IPS-20b (cell line): ENCODE results near the gene LONP1.
"Not testable (repeated sequence)": the region's sequence is repeated elsewhere in the genome, so short reads cannot be mapped to it uniquely, and the experiment has no call there.

Experiments
- H3K27ac ChIP-seq: one replicate; pipeline ENCODE4 v1.5.1; 2013; ENCODE audit warnings: low read length
- H3K27me3 ChIP-seq: 2 replicates; pipeline ENCODE4 v1.6.1; 2013; ENCODE audit warnings: mild to moderate bottlenecking, low read length, inconsistent platforms; ENCODE audit not compliant: insufficient read depth
- H3K36me3 ChIP-seq: 2 replicates; pipeline ENCODE4 v1.6.1; 2013; ENCODE audit warnings: low read depth, mild to moderate bottlenecking, inconsistent platforms, low read length, moderate library complexity; ENCODE audit not compliant: insufficient read depth
- H3K4me1 ChIP-seq: 2 replicates; pipeline ENCODE4 v1.6.1; 2013; ENCODE audit warnings: mild to moderate bottlenecking, control low read depth, inconsistent platforms, low read length, moderate library complexity; ENCODE audit not compliant: insufficient read depth
- H3K4me3 ChIP-seq: 2 replicates; pipeline ENCODE4 v1.5.1; 2013; ENCODE audit warnings: mild to moderate bottlenecking, low read length, inconsistent platforms
- H3K9ac ChIP-seq: 2 replicates; pipeline ENCODE4 v1.6.1; 2013; ENCODE audit warnings: low read depth, mild to moderate bottlenecking, inconsistent platforms, low read length, moderate library complexity
- H3K9me3 ChIP-seq: 2 replicates; pipeline ENCODE4 v1.6.1; 2013; ENCODE audit warnings: mild to moderate bottlenecking, low read depth, low read length, inconsistent platforms; ENCODE audit not compliant: insufficient read depth

Gene LONP1

DNA sequence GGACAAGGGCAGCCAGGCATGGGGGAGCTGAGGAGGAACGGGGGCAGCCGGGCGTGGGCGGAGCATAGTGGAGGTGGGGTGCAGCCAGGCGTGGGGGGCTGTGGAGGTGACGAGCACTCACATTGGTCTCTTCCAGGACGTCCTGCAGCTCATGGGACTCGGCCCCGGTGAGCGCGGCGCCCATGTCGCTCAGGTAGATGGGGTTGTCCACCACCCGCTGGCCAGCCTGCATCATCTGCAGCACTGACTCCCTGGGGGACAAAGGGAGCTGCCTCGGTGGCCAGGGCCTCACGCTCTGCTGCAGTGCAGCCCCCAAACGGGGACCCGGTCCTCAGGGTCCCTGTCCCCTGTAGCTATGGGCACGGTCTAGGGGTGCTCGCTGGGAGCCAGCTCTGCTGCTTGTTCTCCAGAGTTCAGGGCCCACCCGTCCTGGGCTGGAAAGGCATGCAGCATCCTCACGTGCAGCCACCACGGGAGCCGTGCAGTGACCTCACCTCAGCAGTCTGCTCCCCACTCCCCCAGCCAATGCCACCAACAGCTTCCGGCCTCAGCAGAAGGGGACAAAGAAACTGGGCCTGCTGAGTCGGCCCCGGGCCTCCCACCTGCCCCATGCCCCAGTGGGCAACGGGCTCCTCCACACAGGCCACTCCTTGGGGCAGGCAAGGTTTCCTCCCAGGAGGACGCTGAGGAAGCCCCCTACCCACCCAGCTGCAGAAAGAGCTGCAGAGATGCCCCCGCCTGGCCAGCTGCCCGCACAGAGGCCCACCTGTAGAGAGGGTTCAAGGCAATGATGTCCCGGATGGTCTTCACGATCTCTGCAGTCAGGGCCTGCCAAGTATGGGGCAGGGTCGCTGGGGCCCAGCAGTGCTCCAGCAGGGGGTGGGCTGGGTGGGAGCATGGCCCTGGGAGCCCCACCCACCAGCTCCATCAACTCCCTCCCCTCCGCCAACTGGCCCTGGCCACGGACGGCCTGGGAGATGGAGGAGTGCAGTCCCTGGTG is 12.1 kb downstream of the LONP1 start:
- no peak overlapping the region for H3K4me3 ChIP-seq
- no peaks in the 10 kb centered on the region for H3K4me1 ChIP-seq
- H3K27me3 ChIP-seq, result no peaks in the 10 kb centered on the region
- no peak overlapping the region for H3K9ac ChIP-seq
- peaks cover 86% of the 10 kb centered on the region for H3K36me3 ChIP-seq
- no peak overlapping the region for H3K27ac ChIP-seq
- no peaks in the 10 kb centered on the region for H3K9me3 ChIP-seq

DNA sequence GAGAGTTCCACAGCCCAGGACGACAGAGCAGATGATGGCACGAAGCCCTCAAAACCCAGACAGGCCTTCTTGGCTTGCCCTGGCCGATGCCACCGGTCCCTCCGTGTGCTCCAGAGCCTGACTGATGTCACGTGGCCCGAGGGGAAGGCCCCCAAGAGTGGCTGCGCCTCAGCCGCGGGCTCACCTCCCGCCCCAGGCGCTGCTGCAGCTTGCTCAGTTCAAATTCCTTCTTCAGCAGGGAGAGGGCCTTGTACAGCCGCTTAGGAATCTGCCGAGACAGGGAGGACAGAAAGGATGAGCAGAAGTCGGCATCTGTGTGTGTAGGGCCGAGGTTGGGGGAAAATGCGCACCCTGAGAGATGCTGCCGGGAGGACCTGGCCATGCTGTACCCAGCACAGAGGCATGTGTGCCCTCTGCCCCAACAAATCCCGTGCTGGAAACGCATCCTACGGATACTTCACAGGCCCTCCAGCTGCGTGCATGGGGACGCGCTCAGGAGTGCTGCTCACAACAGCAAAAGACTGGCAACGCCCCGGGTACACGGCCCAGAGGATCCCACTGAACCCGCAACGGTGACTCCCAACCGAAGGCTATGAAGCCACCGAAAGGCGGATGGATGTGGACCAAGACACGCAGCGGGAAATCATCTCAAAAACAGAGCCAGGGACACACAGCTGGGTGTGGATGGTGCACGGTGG is 12.9 kb downstream of the LONP1 start:
- Histone ChIP-seq H3K36me3 (peaks cover 78% of the 10 kb centered on the region), H3K9ac (no peak overlapping the region), H3K9me3 (no peaks in the 10 kb centered on the region), H3K27me3 (no peaks in the 10 kb centered on the region), H3K4me1 (no peaks in the 10 kb centered on the region), H3K27ac (no peak overlapping the region), H3K4me3 (no peak overlapping the region)

DNA sequence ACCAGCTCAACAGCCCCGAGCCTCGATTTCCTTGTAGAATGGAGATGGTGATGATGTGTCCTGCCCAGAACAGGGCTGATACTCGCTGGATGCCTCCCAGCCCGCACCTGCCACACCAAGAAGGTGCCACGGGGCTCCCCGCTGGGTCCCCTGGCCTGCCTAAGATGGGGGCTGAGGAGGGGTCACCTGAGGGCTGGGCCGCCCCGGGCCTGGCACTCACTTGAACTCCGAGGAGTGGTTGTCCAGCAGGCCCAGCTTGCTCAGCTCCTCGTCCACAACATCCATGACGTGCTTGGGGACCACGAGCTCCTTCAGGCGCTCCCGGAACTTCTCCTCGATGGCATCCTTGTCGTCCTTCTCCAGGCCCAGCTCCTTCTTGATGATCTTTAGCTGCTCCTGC is 14.4 kb downstream of the LONP1 start:
- Histone ChIP-seq H3K27me3 (no peaks in the 10 kb centered on the region), H3K4me3 (no peak overlapping the region), H3K36me3 (peaks cover 70% of the 10 kb centered on the region), H3K9me3 (no peaks in the 10 kb centered on the region), H3K27ac (no peak overlapping the region), H3K9ac (no peak overlapping the region), H3K4me1 (no peaks in the 10 kb centered on the region)

DNA sequence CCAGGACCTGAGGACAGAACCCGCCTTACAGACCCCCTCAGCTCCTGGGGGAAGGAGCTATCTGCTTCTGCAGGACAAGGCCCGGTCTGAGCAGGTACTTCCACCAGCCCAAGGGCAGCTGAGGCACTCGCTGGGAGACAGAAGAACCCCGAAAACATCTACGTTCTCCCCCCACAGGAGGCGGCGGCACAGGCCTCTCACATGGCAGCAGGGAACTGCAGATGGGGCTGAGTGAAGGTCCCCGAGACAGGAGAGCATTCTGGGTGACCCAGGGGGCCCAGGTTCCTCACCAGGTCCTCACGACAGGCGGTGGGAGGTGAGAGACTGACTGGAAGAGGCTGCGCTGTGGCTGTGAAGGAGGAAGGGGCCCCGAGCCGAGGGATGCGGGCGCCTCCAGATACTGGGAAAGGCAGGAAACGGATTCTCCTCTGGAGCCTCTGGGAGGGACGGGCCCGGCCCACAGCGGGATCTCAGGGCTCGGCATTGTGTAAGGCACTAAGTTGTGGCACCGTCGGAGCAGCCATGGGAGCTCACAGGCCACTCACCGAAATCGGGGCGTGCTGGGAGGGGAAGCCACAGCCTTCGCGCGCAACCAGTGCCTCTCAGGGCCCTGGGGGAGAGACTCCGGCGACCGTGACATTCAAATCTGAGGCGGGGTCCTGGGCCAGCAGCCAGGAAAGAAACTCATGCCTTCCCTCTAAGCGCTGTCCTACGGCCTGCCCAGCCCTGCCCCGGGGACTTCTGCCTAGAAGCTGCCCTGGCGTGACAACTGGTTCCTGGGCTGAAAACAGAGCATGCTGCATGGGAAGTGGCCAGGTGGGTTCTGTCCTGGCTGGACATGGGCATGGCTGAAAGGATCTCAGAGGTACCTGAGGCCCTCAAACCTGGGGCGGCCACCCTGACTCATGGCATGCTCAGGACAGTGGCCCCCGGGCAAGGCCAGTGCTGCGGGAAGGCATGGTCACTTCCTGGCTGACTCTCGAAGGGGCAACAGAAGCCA is 15.8 kb downstream of the LONP1 start:
- Histone ChIP-seq H3K36me3 (peaks cover 76% of the 10 kb centered on the region), H3K4me3 (no peak overlapping the region), H3K9ac (no peak overlapping the region), H3K27me3 (no peaks in the 10 kb centered on the region), H3K9me3 (no peaks in the 10 kb centered on the region), H3K27ac (no peak overlapping the region), H3K4me1 (no peaks in the 10 kb centered on the region)

DNA sequence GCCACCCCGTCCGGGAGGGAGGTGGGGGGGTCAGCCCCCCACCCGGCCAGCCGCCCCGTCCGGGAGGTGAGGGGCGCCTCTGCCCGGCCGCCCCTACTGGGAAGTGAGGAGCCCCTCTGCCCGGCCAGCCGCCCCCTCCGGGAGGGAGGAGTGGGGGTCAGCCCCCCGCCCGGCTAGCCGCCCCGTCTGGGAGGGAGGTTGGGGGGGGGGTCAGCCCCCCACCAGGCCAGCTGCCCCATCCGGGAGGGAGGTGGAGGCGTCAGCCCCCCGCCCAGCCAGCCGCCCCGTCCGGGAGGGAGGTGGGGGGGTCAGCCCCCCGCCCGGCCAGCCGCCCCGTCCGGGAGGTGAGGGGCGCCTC is 17.9 kb downstream of the LONP1 start:
- peaks cover 76% of the 10 kb centered on the region for H3K36me3 ChIP-seq
- H3K4me1 ChIP-seq, H3K4me3 ChIP-seq, H3K27ac ChIP-seq, H3K9ac ChIP-seq, H3K9me3 ChIP-seq, H3K27me3 ChIP-seq: not testable (repeated sequence)

DNA sequence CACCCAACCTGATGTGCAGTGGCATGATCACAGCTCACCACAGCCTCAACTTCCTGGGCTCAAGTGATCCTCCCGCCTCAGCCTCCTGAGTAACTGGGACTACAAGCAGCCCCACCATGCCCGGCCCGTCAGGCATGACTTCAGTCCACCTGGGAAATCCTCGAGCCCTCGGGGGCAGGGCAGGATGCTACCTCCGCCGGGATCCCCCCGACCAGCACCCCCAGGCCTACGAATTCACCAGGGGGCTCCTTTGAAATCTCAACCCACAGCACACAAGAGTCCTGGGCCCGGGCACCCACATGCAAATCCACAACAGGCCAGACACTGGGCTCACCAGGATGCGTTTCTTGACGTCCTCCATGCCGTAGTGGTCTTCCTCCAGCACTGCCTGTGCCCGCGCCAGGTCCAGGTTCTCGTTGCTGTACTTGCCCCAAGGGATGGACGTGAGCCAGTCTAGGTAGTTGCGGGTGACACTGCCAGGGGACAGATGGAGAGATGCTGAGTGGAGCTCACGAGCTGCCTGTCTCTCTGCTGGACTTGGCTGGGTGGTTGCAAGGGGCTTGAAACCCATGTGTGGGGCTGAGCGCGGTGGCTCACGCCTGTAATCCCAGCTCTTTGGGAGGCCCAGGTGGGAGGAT is 19.4 kb downstream of the LONP1 start:
- Histone ChIP-seq H3K4me1 (no peaks in the 10 kb centered on the region), H3K36me3 (peaks cover 76% of the 10 kb centered on the region), H3K9me3 (no peaks in the 10 kb centered on the region), H3K9ac (no peak overlapping the region), H3K4me3 (no peak overlapping the region), H3K27ac (no peak overlapping the region), H3K27me3 (no peaks in the 10 kb centered on the region)

DNA sequence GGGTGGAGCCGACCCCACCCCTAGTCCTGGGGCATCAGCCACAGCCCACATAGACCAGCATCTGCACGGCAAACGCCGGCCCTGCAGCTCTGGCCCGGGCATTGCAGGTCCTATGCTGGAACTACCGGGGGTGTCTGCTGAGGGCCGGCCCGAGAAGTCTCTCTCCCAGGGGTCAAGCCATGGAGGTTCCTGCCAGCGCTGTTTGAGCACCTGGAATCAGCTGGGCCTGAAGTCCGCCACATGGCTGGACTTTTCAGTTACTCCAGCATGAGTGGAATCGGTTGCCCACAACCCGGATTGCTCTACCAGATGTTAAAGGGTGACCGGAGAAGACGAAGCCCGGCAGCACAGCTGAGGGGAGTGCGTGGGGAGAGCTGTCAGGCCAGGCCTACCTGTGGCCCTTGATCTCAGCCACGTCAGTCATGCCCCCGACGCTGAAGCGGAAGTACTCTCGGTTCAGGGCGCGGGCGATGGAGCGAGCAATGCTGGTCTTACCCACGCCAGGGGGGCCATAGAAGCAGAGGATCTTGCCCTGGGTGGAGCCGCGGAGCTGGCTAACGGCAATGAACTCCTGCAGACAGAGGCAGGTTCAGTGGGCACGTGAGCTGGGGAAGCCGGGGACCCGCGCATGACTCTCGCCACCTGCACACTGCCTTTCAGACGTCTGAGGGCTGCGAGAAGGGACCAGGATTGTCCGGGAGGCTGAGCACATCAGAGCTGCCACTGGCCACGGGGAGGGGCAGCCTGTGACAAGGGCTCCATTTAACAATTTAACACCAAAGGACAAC is 21.1 kb downstream of the LONP1 start:
- H3K4me3 ChIP-seq, result no peak overlapping the region
- H3K9me3 ChIP-seq, result no peaks in the 10 kb centered on the region
- no peak overlapping the region for H3K27ac ChIP-seq
- peaks cover 76% of the 10 kb centered on the region for H3K36me3 ChIP-seq
- no peaks in the 10 kb centered on the region for H3K4me1 ChIP-seq
- H3K9ac ChIP-seq, result no peak overlapping the region
- H3K27me3 ChIP-seq, result no peaks in the 10 kb centered on the region

DNA sequence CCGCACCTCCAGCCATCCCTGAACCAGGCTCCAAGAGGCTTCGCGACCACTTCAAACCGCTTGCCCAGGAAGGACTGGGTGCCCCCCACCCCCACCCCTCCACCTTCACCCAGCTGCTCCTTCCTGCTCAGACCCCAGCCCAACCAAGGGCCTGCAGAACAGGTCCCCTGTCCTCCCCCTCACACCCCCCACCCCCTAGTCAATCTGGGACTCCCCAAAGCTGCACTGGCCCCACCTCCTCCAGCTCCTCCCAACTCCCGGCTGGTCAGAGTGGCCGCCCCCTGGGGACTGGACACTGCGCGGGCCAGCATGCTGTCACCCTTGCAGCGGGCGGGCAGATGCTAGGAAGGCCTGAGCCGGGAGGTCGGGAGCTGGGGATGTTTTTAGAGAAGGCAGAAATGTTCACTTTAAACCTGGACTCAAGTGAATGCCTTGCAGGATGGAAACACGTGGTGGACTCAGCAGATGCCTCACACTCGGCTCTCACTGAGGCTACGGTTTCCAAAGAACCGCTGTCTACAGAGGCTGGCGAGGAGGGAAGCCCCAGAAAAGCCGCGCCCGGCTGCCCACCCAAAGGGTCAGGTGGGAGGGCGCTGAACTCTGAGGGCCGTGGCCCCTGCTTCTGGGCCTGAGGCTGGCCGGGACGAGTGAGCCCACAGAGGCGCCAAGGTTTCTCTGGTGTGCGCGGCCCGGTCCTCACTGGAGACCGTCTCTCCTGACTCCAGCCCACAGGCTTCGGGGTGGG is 21.9 kb downstream of the LONP1 start:
- Histone ChIP-seq H3K27ac (no peak overlapping the region), H3K4me3 (no peak overlapping the region), H3K4me1 (no peaks in the 10 kb centered on the region), H3K9me3 (no peaks in the 10 kb centered on the region), H3K36me3 (peaks cover 76% of the 10 kb centered on the region), H3K27me3 (no peaks in the 10 kb centered on the region), H3K9ac (no peak overlapping the region)

DNA sequence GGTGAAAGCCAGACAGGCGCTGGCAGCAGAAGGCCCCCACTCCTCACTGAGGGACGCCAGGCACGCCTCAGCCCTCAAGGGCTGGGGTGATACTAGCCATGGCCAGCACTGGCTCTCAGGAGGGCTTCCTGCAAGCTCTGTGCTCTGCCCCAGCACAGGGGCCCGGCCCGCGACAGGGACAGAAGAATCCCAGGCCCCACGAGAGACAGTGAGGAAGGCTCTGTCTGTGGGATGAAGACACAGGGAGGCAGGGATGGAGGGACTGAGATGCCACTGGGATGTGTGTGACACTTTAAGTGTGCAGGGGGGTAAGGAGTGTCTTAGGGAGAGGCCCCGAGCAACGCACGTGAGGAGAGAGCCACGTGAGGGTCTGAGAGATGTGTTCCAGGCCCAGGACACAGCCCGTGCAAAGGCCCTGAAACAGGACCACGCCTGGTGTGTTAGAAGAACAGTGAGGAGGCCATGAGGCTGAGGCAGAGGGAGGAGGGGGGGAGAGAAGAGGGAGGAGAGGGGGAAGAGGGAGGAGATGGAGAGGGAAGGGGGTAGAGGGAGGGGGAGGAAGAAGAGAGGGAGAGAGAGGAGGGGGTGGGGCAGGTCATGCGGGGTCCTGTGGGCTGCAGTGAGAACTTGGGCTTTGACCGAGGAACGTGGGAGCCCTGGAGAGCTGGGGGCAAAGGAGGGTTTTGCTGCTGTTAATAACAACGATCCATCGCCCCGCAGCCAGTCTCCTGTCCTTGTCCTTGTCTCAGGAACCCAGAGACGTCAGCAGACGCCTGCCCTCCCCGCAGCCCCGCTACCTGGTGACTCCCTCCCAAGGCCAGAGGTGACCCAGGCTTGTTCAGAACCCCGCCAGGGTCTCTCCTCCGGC is 22.7 kb downstream of the LONP1 start:
- no peaks in the 10 kb centered on the region for H3K27me3 ChIP-seq
- H3K9me3 ChIP-seq, result no peaks in the 10 kb centered on the region
- H3K27ac ChIP-seq, result no peak overlapping the region
- no peak overlapping the region for H3K4me3 ChIP-seq
- H3K4me1 ChIP-seq, result no peaks in the 10 kb centered on the region
- no peak overlapping the region for H3K9ac ChIP-seq
- peaks cover 83% of the 10 kb centered on the region for H3K36me3 ChIP-seq
